ENCODE results near the gene ZNF777.
"Not testable (repeated sequence)": the region's sequence is repeated elsewhere in the genome, so short reads cannot be mapped to it uniquely, and the experiment has no call there.

Gene ZNF777

GRCh38 chr7:149404825-149405224, 56.0 kb downstream of the ZNF777 start:
- WGBS: 93% methylated on average over 6 of the region's 6 CpGs
- Histone ChIP-seq H3K9me3 (ENCODE audit: insufficient read depth, low read depth, low read length) (no peaks in the 10 kb centered on the region), H3K27ac (ENCODE audit: low read depth, low read length) (no peak overlapping the region), H3K4me1 (ENCODE audit: insufficient read depth, low read length) (no peaks in the 10 kb centered on the region; the same call in 1 of the 2 replicates), H3K9ac (ENCODE audit: low read depth, low read length) (no peak overlapping the region), H3K27me3 (ENCODE audit: insufficient read depth, low read length) (no peaks in the 10 kb centered on the region), H3K4me3 (ENCODE audit: low read length) (no peak overlapping the region), H3K36me3 (ENCODE audit: insufficient read depth, low read length) (no peaks in the 10 kb centered on the region)

DNA sequence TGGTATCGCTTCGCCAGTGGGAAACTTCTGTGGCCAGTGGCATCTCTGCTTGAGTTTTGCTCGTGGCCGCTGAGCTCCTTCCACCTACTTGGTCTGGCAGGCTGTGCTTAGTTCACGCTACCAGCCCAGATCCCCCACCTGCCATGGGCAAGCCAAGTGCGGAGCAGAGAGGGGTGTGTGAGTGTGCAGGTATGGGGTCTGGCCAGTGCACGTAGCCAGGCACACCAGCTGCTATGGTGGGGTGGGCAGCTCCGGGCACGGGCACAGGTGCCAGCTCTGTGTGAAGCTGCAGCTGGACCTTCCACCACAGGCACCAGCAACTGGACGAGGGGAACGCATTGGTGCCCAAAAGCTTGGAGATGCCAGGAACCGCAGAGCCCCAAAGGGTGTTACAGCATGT, 56.5 kb downstream of the ZNF777 start:
- no peak overlapping the region for H3K9ac ChIP-seq (ENCODE audit: low read depth, low read length)
- no peak overlapping the region for H3K4me3 ChIP-seq (ENCODE audit: low read length)
- H3K27ac ChIP-seq (ENCODE audit: low read depth, low read length): no peak overlapping the region
- H3K9me3 ChIP-seq (ENCODE audit: insufficient read depth, low read depth, low read length): no peaks in the 10 kb centered on the region
- no peaks in the 10 kb centered on the region for H3K36me3 ChIP-seq (ENCODE audit: insufficient read depth, low read length)
- WGBS: 93% methylated on average over 12 of the region's 12 CpGs
- no peaks in the 10 kb centered on the region; the same call in 1 of the 2 replicates for H3K4me1 ChIP-seq (ENCODE audit: insufficient read depth, low read length)
- no peaks in the 10 kb centered on the region for H3K27me3 ChIP-seq (ENCODE audit: insufficient read depth, low read length)

DNA sequence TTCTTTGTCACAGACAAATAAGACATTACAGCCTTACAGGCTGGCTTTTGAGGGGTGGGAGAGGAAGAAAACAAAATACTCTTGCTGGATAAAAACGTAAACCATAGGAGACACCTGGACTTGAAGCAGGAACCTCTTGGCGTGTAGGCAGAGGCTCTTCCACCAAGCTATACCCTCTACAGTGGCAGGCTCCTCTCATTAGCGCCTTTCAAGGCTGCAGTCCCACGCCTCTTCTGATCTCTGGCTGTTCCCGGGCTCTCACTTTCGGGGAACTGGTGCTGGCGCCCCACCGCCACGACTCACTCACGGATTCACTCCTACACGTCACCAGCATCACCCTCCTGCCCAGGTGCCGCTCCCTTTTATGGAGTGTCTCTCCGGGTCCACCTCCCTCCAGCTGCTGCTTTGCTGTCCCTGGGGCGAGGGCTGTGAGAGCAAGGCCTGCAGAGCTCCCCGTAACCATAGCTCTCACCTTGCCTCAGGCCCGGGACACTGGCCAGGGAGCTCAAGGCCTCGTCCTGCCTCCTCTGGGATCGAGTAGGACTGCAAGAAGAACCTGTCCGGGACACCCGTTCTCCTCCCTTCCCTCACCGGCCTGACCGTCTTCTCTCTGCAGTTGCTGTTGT, 62.6 kb downstream of the ZNF777 start:
- Histone ChIP-seq H3K9me3 (ENCODE audit: insufficient read depth, low read depth, low read length) (0 out of 2 replicates have a peak, but pooled peaks cover 3% of the 10 kb centered on the region), H3K4me1 (ENCODE audit: insufficient read depth, low read length) (no peaks in the 10 kb centered on the region; the same call in 1 of the 2 replicates), H3K9ac (ENCODE audit: low read depth, low read length) (no peak overlapping the region), H3K4me3 (ENCODE audit: low read length) (no peak overlapping the region), H3K27ac (ENCODE audit: low read depth, low read length) (no peak overlapping the region), H3K27me3 (ENCODE audit: insufficient read depth, low read length) (no peaks in the 10 kb centered on the region), H3K36me3 (ENCODE audit: insufficient read depth, low read length) (no peaks in the 10 kb centered on the region)
- 91% methylated on average over 22 of the region's 22 CpGs for WGBS

DNA sequence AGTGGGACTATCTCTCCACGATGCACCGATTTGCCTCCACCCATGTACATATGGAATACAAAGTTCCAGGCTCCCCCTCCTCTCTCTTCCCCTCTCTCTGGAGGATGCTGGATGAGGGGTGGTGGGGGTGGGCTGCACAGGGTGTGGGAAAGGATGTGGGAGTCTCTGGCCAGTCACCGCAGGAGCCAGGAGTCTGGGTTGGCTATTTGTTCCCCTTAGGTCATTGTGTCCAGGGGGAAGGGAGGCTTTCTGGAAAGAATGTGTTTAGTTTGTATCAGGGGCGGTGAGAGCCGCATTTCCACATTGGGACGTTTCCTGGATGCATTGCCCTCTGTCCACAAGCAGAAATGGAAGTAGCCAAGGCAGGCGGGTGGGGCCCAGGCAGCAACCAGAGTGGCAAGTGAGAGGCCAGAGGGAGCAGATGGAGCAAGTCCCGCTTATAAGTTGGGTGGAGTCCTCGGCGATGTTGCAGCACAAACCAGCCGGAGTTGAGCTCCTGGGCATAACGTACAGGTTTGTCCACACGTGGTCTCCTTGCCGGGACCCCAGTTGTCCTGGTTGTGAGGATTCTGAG, 63.3 kb downstream of the ZNF777 start:
- Histone ChIP-seq H3K27ac (ENCODE audit: low read depth, low read length) (no peak overlapping the region), H3K27me3 (ENCODE audit: insufficient read depth, low read length) (no peaks in the 10 kb centered on the region), H3K4me3 (ENCODE audit: low read length) (no peak overlapping the region), H3K4me1 (ENCODE audit: insufficient read depth, low read length) (no peaks in the 10 kb centered on the region; the same call in 1 of the 2 replicates), H3K9ac (ENCODE audit: low read depth, low read length) (no peak overlapping the region), H3K36me3 (ENCODE audit: insufficient read depth, low read length) (no peaks in the 10 kb centered on the region), H3K9me3 (ENCODE audit: insufficient read depth, low read depth, low read length) (0 out of 2 replicates have a peak, but pooled peaks cover 3% of the 10 kb centered on the region)
- WGBS: 87% methylated on average over 12 of the region's 14 CpGs

DNA sequence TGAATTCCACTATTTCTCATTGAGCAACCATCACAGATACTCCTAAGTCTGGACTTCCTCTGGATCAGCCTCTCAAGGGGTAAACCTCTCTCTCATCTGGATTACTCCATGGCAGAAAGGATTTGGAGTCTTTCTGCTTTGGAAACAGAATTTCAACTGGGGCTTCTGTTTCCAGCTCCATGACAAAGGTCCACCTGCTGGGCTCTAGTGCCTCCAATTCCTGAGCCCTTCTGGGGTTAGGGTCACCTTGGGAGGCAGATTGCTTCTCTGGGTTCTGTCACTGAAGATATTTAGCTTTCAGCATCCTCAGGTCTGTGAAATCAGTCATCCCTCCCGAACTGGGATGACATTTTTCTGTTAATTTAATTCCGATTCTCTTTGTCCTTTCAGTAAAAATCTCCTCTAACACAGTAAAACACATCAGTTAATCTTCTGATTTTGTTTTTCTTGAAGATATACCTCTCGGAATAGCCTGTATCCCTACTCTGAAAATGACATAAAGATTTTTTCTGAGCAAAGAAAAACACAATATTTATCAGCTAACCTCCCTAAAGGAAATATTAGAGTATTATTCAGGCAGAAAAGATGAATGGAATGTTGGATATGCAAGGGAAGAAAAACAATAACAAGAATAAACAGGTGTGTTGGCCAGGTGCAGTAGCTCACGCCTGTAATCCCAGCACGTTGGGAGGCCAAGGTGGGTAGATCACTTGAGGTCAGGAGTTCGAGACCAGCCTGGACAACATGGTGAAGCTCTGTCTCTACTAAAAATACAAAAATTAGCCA, 72.1 kb downstream of the ZNF777 start:
- not testable (repeated sequence) for H3K27ac ChIP-seq (ENCODE audit: low read depth, low read length); H3K9me3 ChIP-seq (ENCODE audit: insufficient read depth, low read depth, low read length); H3K4me3 ChIP-seq (ENCODE audit: low read length); H3K4me1 ChIP-seq (ENCODE audit: insufficient read depth, low read length); H3K9ac ChIP-seq (ENCODE audit: low read depth, low read length); H3K27me3 ChIP-seq (ENCODE audit: insufficient read depth, low read length); H3K36me3 ChIP-seq (ENCODE audit: insufficient read depth, low read length)
- WGBS: 79% methylated on average over 6 of the region's 6 CpGs

DNA sequence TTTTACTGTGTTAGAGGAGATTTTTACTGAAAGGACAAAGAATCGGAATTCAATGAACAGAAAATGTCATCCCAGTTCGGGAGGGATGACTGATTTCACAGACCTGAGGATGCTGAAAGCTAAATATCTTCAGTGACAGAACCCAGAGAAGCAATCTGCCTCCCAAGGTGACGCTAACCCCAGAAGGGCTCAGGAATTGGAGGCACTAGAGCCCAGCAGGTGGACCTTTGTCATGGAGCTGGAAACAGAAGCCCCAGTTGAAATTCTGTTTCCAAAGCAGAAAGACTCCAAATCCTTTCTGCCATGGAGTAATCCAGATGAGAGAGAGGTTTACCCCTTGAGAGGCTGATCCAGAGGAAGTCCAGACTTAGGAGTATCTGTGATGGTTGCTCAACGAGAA, 74.3 kb downstream of the ZNF777 start:
- H3K4me3 ChIP-seq (ENCODE audit: low read length); H3K36me3 ChIP-seq (ENCODE audit: insufficient read depth, low read length); H3K9ac ChIP-seq (ENCODE audit: low read depth, low read length); H3K9me3 ChIP-seq (ENCODE audit: insufficient read depth, low read depth, low read length); H3K27ac ChIP-seq (ENCODE audit: low read depth, low read length); H3K4me1 ChIP-seq (ENCODE audit: insufficient read depth, low read length); H3K27me3 ChIP-seq (ENCODE audit: insufficient read depth, low read length): not testable (repeated sequence)
- WGBS: 64% methylated on average over 3 of the region's 4 CpGs

- Histone ChIP-seq H3K9ac (ENCODE audit: low read depth, low read length) (no peak overlapping the region), H3K36me3 (ENCODE audit: insufficient read depth, low read length) (no peaks in the 10 kb centered on the region), H3K27me3 (ENCODE audit: insufficient read depth, low read length) (no peaks in the 10 kb centered on the region), H3K27ac (ENCODE audit: low read depth, low read length) (no peak overlapping the region), H3K4me1 (ENCODE audit: insufficient read depth, low read length) (no peaks in the 10 kb centered on the region), H3K4me3 (ENCODE audit: low read length) (no peak overlapping the region), H3K9me3 (ENCODE audit: insufficient read depth, low read depth, low read length) (peaks cover 5% of the 10 kb centered on the region; the same call in 1 of the 2 replicates)
- 89% methylated on average over 8 of the region's 9 CpGs for WGBS
Measured at GRCh38 chr7:149385195-149385950, 75.5 kb downstream of the ZNF777 start.
